SK-N-SH treated with all-trans-retinoic acid at 6 μM for 48 hours (cell line): ENCODE results near the gene SGPL1.

Experiments
- CSDC2 ChIP-seq: fragments of 250-450 bp; sonication (Bioruptor Pico); IDR thresholded peaks from 2 replicates; pipeline ENCODE4 v1.5.0; 2020; ENCODE audit warnings: mild to moderate bottlenecking, moderate library complexity
- TSHZ2 ChIP-seq: fragments of 250-450 bp; sonication (Bioruptor Pico); IDR thresholded peaks from 2 replicates; pipeline ENCODE4 v1.5.0; 2020; ENCODE audit warnings: mild to moderate bottlenecking, moderate library complexity

GRCh38 chr10:70775679-70776454 is 39.9 kb upstream of the SGPL1 start:
- no peak for TF ChIP-seq TSHZ2 (CRISPR knock-in tag)
- no peak for TF ChIP-seq CSDC2 (CRISPR knock-in tag)
